ENCODE data around the gene THSD4.

THSD4 gene

GRCh38 chr15:71565006-71565405 lies 449.7 kb downstream of the THSD4 start:
- DNase-seq = no peak

- DNase-seq = no peak
These were observed 450.4 kb downstream of the THSD4 start for GRCh38 chr15:71565631-71566160.

GRCh38 chr15:71566226-71566625 lies 451.0 kb downstream of the THSD4 start:
- DNase-seq = no peak

- no peak for DNase-seq
These were observed 451.9 kb downstream of the THSD4 start for GRCh38 chr15:71567173-71567572.

GRCh38 chr15:71568227-71568626 lies 453.0 kb downstream of the THSD4 start:
- no peak for DNase-seq

- no peak for DNase-seq
These were observed 455.5 kb downstream of the THSD4 start for GRCh38 chr15:71570736-71571135.

GRCh38 chr15:71571641-71572040 lies 456.4 kb downstream of the THSD4 start:
- DNase-seq = no peak

GRCh38 chr15:71572452-71573053 lies 457.3 kb downstream of the THSD4 start:
- no peak for DNase-seq

GRCh38 chr15:71573599-71573998 lies 458.3 kb downstream of the THSD4 start:
- DNase-seq = no peak

GRCh38 chr15:71575474-71576045 lies 460.3 kb downstream of the THSD4 start:
- DNase-seq = no peak

- no peak for DNase-seq
These were observed 461.8 kb downstream of the THSD4 start for GRCh38 chr15:71577071-71577470.

- DNase-seq = no peak
These were observed 466.2 kb downstream of the THSD4 start for GRCh38 chr15:71581398-71581930.

GRCh38 chr15:71585159-71585558 lies 469.9 kb downstream of the THSD4 start:
- no peak for DNase-seq

GRCh38 chr15:71586463-71586862 lies 471.2 kb downstream of the THSD4 start:
- DNase-seq = no peak

- DNase-seq = no peak
These were observed 473.5 kb downstream of the THSD4 start for GRCh38 chr15:71588746-71589145.

- DNase-seq = no peak
These were observed 475.8 kb downstream of the THSD4 start for GRCh38 chr15:71591057-71591456.

GRCh38 chr15:71592203-71592602 lies 476.9 kb downstream of the THSD4 start:
- no peak for DNase-seq

GRCh38 chr15:71595846-71596553 lies 480.7 kb downstream of the THSD4 start:
- no peak for DNase-seq

- no peak for DNase-seq
These were observed 481.4 kb downstream of the THSD4 start for GRCh38 chr15:71596672-71597071.

GRCh38 chr15:71597126-71597525 lies 481.9 kb downstream of the THSD4 start:
- DNase-seq = no peak

GRCh38 chr15:71597637-71598036 lies 482.4 kb downstream of the THSD4 start:
- DNase-seq = no peak

GRCh38 chr15:71598741-71599140 lies 483.5 kb downstream of the THSD4 start:
- no peak for DNase-seq

GRCh38 chr15:71599418-71600151 lies 484.3 kb downstream of the THSD4 start:
- DNase-seq = no peak
